ENCODE measurements around the gene SGPP1. TPM values are rescaled to one million over a fixed set of nuclear protein-coding genes. Genes with fewer than 3 reads are reported as not detected.

SGPP1 gene
- total and polyA plus RNA-seq, 10 of the 15 experiments (the other 5 are each of a cell fraction or from before 2014, with no cell fraction given) = 3.5 to 37.7 (median 25.5) TPM

DNA sequence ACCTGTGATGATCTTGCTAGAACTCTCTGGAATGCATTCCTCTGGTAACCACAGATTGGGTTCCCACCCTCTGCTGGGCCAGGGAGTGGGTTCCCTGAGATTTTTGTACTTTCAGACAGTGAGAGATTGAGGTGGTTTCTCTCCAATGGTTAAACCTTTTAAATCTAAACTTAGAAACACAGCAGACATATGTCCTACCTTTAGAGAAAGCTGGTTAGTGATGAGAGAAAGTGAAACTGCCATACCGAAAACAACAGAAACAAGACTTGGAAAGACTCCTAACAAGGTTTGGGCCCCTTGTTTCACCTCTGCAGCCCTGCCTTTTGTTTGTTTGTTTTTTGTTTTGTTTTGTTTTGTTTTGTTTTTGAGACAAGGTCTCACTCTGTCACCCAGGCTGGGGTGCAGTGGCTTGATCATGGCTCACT lies 9.7 kb upstream of the SGPP1 start:
- peak; percentile 98 for ATAC-seq
- Histone ChIP-seq H3K79me2 (ENCODE audit: control insufficient read depth, insufficient read depth, low read length) (no peaks in the 10 kb centered on the region), H3K36me3 (ENCODE audit: control insufficient read depth in 2 of 2, insufficient read depth in 2 of 2, low read length in 1 of 2) (no peaks in the 10 kb centered on the region), H3K4me3 (peak overlapping the region; percentile 22; the same call in 1 of the 2 replicates), H3K27ac (ENCODE audit: control insufficient read depth, insufficient read depth) (peak overlapping the region; percentile 62), H3K9ac (ENCODE audit: control insufficient read depth, insufficient read depth, low read length) (0 out of 2 replicates have a peak overlapping the region, but pooled peaks have one; percentile 2), H3K27me3 (replicated peaks in 1 of 2; ENCODE audit: control insufficient read depth in 2 of 2, insufficient read depth in 2 of 2, low read length in 1 of 2) (no peaks in the 10 kb centered on the region), H4K20me1 (ENCODE audit: control insufficient read depth, insufficient read depth) (no peaks in the 10 kb centered on the region), H2AFZ (ENCODE audit: control insufficient read depth, low read depth, low read length) (peak overlapping the region; percentile 20; the same call in 1 of the 2 replicates), H3K4me2 (ENCODE audit: control insufficient read depth, insufficient read depth) (peak overlapping the region; percentile 61), H3K9me3 (replicated peaks; ENCODE audit: control insufficient read depth, insufficient read depth, low read length) (no peaks in the 10 kb centered on the region), H3K4me1 (ENCODE audit: control insufficient read depth, insufficient read depth, low read length) (peaks cover 14% of the 10 kb centered on the region)
- POLR2A ChIA-PET = interaction anchor here (0.6 to 2.1 kb wide), 6 partner anchors 8 to 25 kb away, joined by 3 to 13 read pairs (median 4); partner anchors contain the start of gene SGPP1
- no TSS peak for BruUV-seq (replicated peaks)
- WGBS (ENCODE audit: insufficient coverage, insufficient replicate concordance, low lambda C conversion rate, missing lambda C conversion rate) = 0% methylated on average over 1 of the region's 1 CpG
- RAD21 ChIA-PET (ENCODE audit: unreplicated experiment) = interaction anchor here (1.2 to 3.1 kb wide), 8 partner anchors 10 to 348 kb away, joined by 3 to 19 read pairs (median 4); partner anchors contain the start of gene WDR89
- intact Hi-C loops (cut with micrococcal nuclease; ENCODE audit: unreplicated experiment) (no loop called here), in situ Hi-C loops (cut with MboI) (no loop called here)
- CTCF ChIA-PET = interaction anchor here (0.6 to 2.9 kb wide), 8 partner anchors 12 to 349 kb away, joined by 3 to 10 read pairs (median 4); no protein-coding TSS in a partner anchor
- SMC1A ChIA-PET (ENCODE audit: uncharacterized antibody, unreplicated experiment) = interaction anchor here (0.6 to 3.0 kb wide), 10 partner anchors 9 to 1928 kb away, joined by 3 to 21 read pairs (median 4); partner anchors contain the start of genes SGPP1 and WDR89
- peak; percentile 75 for FAIRE-seq
- DNase-seq (ENCODE audit: low read depth, low spot score) = peak; percentile 68
- peak; percentile 86 for TF ChIP-seq MEF2A (IDR thresholded peaks at IDR 0.05; ENCODE audit: insufficient read depth, low read depth, low read length)
- 0 out of 2 replicates have a peak, but pooled peaks have one; percentile 58 for TF ChIP-seq IRF4 (IDR thresholded peaks at IDR 0.05; ENCODE audit: low read depth, low read length)
- TF ChIP-seq BMI1 (IDR thresholded peaks at IDR 0.05; ENCODE audit: borderline replicate concordance) = no peak
- TF ChIP-seq BRCA1 (IDR thresholded peaks at IDR 0.05; ENCODE audit: low read depth, low read length) = no peak
- no peak for TF ChIP-seq PRDM15 (CRISPR knock-in tag; IDR thresholded peaks at IDR 0.05)
- TF ChIP-seq EP300 (IDR thresholded peaks at IDR 0.05; ENCODE audit: borderline replicate concordance in 1 of 2, control insufficient read depth in 1 of 2, low read depth in 2 of 2, low read length in 2 of 2) = peak; percentile 47; a peak in 3 of 4 replicates
- no peak for TF ChIP-seq CBX3 (IDR thresholded peaks at IDR 0.05; ENCODE audit: borderline replicate concordance, low read depth)
- TF ChIP-seq ZNF622 (IDR thresholded peaks at IDR 0.05) = no peak
- no peak for TF ChIP-seq EGR1 (IDR thresholded peaks at IDR 0.05; ENCODE audit: borderline replicate concordance in 1 of 2, low read depth in 2 of 2, low read length in 2 of 2)
- peak; percentile 95 for TF ChIP-seq HSF1 (IDR thresholded peaks at IDR 0.05; ENCODE audit: low read depth, low read length)
- TF ChIP-seq RFX5 (IDR thresholded peaks at IDR 0.05; ENCODE audit: low read depth, low read length) = no peak
- TF ChIP-seq, protein P1, sequence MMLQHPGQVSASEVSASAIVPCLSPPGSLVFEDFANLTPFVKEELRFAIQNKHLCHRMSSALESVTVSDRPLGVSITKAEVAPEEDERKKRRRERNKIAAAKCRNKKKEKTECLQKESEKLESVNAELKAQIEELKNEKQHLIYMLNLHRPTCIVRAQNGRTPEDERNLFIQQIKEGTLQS (IDR thresholded peaks at IDR 0.05; ENCODE audit: borderline replicate concordance, extremely low read depth, low read depth, low read length) = no peak
- no peak for TF ChIP-seq ESRRA (IDR thresholded peaks at IDR 0.05; ENCODE audit: low read length)
- TF ChIP-seq RUNX3 (IDR thresholded peaks at IDR 0.05; ENCODE audit: low read length) = peak; percentile 69
- TF ChIP-seq IKZF1 (conservative IDR thresholded peaks at IDR 0.05) = peak; percentile 79
- TF ChIP-seq, protein P2, sequence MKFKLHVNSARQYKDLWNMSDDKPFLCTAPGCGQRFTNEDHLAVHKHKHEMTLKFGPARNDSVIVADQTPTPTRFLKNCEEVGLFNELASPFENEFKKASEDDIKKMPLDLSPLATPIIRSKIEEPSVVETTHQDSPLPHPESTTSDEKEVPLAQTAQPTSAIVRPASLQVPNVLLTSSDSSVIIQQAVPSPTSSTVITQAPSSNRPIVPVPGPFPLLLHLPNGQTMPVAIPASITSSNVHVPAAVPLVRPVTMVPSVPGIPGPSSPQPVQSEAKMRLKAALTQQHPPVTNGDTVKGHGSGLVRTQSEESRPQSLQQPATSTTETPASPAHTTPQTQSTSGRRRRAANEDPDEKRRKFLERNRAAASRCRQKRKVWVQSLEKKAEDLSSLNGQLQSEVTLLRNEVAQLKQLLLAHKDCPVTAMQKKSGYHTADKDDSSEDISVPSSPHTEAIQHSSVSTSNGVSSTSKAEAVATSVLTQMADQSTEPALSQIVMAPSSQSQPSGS (IDR thresholded peaks at IDR 0.05; ENCODE audit: low read length) = peak; percentile 42; the same call in 1 of the 2 replicates
- peak; percentile 82 for TF ChIP-seq EED (IDR thresholded peaks at IDR 0.05; ENCODE audit: low read depth)
